Esophagus muscularis mucosa (tissue), 3 donors: Measurements from ENCODE around the gene TSGA10.

Experiments used
- CTCF ChIP-seq, 3 experiments: fragments of 200-600 bp in 2 of 3; fragments of 450-650 bp in 1 of 3; sonication (generic) in 2 of 3; IDR thresholded peaks; one replicate each; pipeline ENCODE4 v1.5.1; 2017 to 2019; ENCODE audit warnings: antibody characterized with exemption in 3 of 3, mild to moderate bottlenecking in 2 of 3, moderate library complexity in 1 of 3
- POLR2A ChIP-seq: fragments of 450-650 bp; IDR thresholded peaks from one replicate; pipeline ENCODE4 v1.6.1; 2017; ENCODE audit warnings: antibody characterized with exemption, moderate library complexity, mild to moderate bottlenecking, low read depth

GRCh38 chr2:99140860-99141109 is 14.0 kb downstream of the TSGA10 start:
- no peak for TF ChIP-seq POLR2A
- no peak for TF ChIP-seq CTCF (IDR thresholded peaks at IDR 0.05)
